GF-D8 (cell line): ENCODE measurements around the gene KCNMB4.

Experiments used
- DNase-seq: peaks from one replicate; lab custom pipeline; 2025; lab: John Stamatoyannopoulos, UW

The KCNMB4 gene

DNA sequence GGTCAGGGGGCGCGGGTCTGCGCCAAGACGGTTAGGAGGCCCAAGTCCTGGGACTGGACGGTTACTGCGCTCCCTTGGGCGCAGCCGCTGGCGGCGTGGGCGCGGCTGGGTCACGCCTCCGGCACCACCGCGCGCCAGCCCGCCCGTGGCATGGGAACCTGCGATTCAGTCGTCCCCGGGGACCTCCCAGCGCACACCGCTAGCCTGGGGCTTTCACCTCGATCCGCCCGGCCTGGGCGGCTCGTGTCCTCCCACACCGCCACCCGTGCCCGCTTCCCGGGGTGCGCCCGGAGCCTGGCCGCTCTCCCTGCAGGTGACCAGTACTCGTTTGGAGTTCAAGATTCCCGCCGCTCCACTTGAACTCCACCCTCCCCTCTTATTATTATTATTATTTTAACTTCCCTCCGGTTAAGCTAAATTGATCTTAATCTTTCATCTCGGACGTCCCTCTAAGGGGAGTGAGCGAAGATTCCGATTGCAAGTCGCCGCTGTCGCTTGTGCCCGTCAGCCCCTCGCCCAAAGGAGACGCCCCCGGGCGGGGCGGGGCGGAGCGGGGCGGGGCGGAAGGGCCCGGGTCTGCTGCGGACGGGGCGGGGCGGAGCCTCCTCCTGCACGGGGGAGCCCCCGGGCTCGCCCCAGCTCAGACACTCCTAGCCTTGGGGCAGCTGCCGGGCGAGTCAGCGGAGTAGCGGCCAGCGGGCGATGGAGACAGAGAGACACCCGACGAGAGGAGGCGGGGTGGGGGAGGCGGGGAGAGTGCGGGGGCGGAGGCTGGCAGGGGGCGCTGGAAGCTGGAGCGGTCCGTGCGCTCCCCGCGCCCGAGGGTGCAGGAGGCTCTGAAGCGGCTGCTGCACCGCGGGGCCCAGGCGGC, at the start of gene KCNMB4:
KCNMB4 (plus strand) TSS at position 643 of the 871 bp plus-strand sequence. CDS start 445 bp downstream, outside the sequence.
- DNase-seq, result no peak

DNA sequence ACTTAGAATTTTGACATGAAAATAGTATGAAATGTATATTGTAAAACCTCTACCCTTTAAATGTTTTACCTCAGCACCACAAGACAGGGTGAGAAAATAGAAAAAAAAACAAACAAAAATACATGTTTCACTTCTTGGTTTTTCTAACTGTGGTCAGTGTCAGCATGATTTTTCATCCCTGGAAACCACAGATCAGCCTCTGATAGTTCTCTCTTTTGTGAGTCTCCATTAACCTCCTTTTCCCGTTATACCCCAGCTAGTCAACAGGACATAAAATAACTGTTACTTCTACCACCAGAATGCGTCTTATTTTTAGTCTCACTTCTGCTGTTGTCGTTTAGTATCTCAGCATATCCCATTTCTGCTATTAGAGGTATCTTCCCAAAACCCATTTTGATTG, 48.3 kb upstream of the KCNMB4 start:
- no peak for DNase-seq

DNA sequence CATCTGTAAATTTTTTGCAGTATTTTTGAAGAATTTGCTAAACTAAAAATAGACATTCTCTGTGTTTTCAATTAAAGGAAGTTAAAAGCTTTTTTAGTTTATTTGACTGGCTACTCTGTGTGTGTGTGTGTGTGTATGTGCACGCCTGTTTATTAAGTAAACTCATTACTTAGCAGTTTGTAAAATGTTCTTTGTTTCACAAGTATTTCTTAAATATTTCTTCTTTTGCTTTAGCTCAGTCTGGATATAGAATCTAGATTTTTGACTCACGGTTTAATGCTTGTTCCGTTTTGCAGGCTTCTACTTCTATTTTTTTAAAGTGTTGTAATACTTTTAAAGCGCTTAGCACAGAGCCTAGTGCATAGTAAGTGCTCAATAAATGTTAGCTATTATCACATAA, 46.5 kb upstream of the KCNMB4 start:
- no peak for DNase-seq

- DNase-seq, result no peak
Measured at GRCh38 chr12:70321191-70321590, 44.9 kb upstream of the KCNMB4 start.

GRCh38 chr12:70327541-70327940, 38.5 kb upstream of the KCNMB4 start:
- DNase-seq, result no peak

DNA sequence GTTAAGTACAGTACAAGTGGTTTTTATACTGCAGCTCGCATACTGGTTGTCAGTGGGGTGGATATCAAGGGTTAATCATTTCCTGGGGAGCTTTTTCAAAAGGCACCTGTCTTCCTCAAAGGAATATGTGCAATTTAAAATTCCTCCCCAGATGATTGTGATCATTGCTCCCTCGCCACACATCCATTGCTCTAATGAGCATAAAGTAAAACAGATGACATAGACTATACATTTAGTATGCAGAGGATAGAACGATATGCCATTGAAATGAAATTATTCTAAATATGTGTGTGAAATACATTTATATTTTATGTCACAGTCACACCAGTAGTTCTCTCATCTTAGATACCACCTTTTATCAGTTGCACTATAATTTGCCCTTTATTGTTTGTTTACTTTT, 36.4 kb upstream of the KCNMB4 start:
- DNase-seq, result no peak

DNA sequence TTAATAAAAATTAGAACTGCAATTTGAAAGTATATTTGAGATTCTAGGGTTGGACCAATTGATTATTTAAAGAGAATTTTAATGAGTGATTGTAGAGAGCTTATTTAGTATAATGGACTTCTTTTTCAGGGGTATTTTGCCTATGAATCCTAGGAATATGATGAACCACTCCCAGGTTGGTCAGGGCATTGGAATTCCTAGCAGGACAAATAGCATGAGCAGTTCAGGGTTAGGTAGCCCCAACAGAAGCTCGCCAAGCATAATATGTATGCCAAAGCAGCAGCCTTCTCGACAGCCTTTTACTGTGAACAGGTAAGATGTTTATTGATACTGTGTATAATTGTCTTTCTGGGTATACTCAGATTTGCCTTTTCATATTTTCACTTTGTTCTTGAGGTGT, 35.9 kb upstream of the KCNMB4 start:
- no peak for DNase-seq

DNA sequence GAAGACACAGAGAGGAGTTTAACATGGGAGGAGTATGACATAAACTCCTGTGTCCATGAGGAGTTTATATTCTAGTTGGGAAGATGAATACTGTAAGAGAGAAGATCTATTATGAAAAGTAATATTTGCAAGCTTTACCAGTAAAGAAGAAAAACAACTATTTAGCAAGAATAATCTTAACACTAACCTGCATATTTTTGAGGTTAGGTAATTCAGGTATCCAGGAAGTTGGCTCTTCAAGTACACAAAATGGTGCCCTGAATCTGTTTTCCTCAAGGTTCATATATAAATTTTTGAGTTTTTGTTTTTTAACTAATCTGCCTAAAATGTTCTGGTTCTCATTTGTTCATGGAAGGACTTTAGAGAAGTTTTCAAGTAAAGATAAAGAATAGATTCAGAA, 33.9 kb upstream of the KCNMB4 start:
- DNase-seq, result no peak

DNA sequence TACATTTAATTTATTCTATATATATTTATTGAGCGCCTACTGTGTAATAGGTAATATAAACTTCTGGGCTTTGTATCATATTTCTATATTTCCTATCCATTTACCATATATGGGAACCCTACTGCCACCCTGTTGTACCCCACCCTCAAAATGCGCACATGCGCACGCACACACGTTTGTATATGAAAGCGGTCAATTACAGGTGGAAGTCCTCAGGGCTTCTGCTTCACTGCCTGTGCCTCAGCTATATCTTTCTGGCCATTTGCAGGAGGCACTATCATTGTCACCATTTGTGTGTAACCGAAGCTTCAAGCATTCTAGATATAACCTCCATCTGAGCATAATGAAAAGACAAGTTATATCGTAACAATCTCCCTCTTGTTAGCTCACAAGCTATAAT, 31.3 kb upstream of the KCNMB4 start:
- DNase-seq, result no peak

GRCh38 chr12:70338531-70338930, 27.6 kb upstream of the KCNMB4 start:
- no peak for DNase-seq

- no peak for DNase-seq
Measured at GRCh38 chr12:70351076-70351475, 15.0 kb upstream of the KCNMB4 start.

GRCh38 chr12:70353780-70354660, 12.1 kb upstream of the KCNMB4 start:
- DNase-seq, result peak; percentile 13

DNA sequence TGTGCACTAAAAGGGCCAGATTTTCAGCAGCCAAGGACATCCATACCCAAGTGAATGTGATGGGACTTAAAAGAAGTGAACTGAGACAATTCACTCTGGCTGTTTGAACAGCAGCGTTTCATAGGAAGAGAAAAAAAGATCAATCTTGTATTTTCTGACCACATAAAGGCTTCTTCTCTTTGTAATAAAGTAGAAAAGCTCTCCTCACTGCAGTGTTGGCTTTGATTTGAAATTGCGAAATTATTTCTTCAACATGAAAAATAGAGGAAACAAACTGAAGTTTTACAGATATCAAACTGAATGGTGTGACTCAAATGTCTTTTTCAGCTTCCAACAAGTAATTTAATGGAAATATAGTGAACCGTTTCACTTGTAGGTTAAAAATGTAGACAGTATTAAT, 11.3 kb upstream of the KCNMB4 start:
- no peak for DNase-seq

- no peak for DNase-seq
Measured at GRCh38 chr12:70355972-70356371, 10.1 kb upstream of the KCNMB4 start.

- no peak for DNase-seq
Measured at GRCh38 chr12:70359458-70360197, 6.5 kb upstream of the KCNMB4 start.

DNA sequence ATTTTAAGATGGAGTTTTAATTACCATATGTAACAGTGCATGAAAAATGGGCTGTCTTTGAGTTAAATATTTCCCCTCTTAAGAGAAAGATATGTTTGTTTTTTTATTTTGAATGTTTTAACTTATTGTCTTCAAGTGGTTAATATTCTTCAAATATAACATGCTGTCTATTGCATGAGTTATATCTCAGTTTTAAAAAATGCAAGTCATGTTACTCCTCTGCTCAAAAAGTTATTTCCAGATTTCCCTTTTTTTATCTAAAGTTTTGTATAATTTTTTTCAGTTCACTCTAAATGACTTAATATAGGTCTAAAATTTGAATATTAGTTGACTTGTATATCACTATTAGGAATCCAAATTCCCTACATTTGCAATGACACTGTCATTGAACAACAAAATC, 5.9 kb upstream of the KCNMB4 start:
- DNase-seq, result no peak

GRCh38 chr12:70364695-70365397, 1.2 kb upstream of the KCNMB4 start:
- DNase-seq, result no peak

DNA sequence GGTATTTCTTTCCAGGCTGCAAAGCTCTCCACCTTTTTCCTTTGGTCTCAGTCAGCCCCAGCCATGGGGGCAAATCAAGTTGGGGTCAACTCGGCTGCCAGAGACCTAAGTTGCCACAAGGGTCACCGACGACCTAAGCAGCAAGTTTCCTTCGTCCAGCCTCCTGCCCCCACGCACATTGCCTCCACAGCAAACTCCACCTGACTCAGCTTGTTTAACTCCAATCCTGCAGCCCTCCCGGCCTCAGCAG, 767 bp upstream of the KCNMB4 start:
- no peak for DNase-seq

- DNase-seq, result no peak
Measured at GRCh38 chr12:70366581-70367257, 629 bp downstream of the KCNMB4 start.

GRCh38 chr12:70367258-70368141, 1.4 kb downstream of the KCNMB4 start:
- DNase-seq, result no peak
